ENCODE data around the gene USP12. TPM values are rescaled to one million over a fixed set of nuclear protein-coding genes. Genes with fewer than 3 reads are reported as not detected.

Gene USP12
- total RNA-seq, 4 donors from 2014 or later: 25.9 to 57.2 (median 47.8) TPM

GRCh38 chr13:27189192-27189591, 17.6 kb upstream of the USP12 start:
- H3K4me1 ChIP-seq: no peaks in the 10 kb centered on the region
- intact Hi-C loops (cut with DNase I; ENCODE audit: low total_unique reads) (no loop called here), in situ Hi-C loops (cut with MboI; ENCODE audit: low pct_ligation_motif_present in 1 of 4, low pct_unique_long_range_greater_than_20kb in 1 of 4, low sequenced_read_pairs in 3 of 4) (no loop called here)
- H3K27ac ChIP-seq: no peak overlapping the region
- no peaks in the 10 kb centered on the region for H3K36me3 ChIP-seq
- no peaks in the 10 kb centered on the region for H3K9me3 ChIP-seq
- H3K4me3 ChIP-seq: no peak overlapping the region
- no peak for DNase-seq
- H3K27me3 ChIP-seq: no peaks in the 10 kb centered on the region
- TF ChIP-seq POLR2A (IDR thresholded peaks at IDR 0.05) (no peak), EP300 (IDR thresholded peaks at IDR 0.05; ENCODE audit: low read depth) (no peak), POLR2AphosphoS5 (IDR thresholded peaks at IDR 0.05) (no peak), CTCF (IDR thresholded peaks at IDR 0.05) (no peak)

- DNase-seq: no peak
- H3K27me3 ChIP-seq: no peaks in the 10 kb centered on the region
- no peaks in the 10 kb centered on the region for H3K9me3 ChIP-seq
- intact Hi-C loops (cut with DNase I; ENCODE audit: low total_unique reads) (no loop called here), in situ Hi-C loops (cut with MboI; ENCODE audit: low pct_ligation_motif_present in 1 of 4, low pct_unique_long_range_greater_than_20kb in 1 of 4, low sequenced_read_pairs in 3 of 4) (no loop called here)
- TF ChIP-seq POLR2A (IDR thresholded peaks at IDR 0.05) (no peak), EP300 (IDR thresholded peaks at IDR 0.05; ENCODE audit: low read depth) (no peak), CTCF (IDR thresholded peaks at IDR 0.05) (no peak), POLR2AphosphoS5 (IDR thresholded peaks at IDR 0.05) (no peak)
- 57 to 60% methylated on average over 4 of the region's 4 CpGs for WGBS, 2 donors (ENCODE audit: low coverage in 1 of 2)
- H3K4me1 ChIP-seq: no peaks in the 10 kb centered on the region
- no peak overlapping the region for H3K27ac ChIP-seq
- H3K36me3 ChIP-seq: no peaks in the 10 kb centered on the region
- H3K4me3 ChIP-seq: no peak overlapping the region
These were observed 16.6 kb upstream of the USP12 start for GRCh38 chr13:27188239-27188638.

GRCh38 chr13:27186295-27186694, 14.7 kb upstream of the USP12 start:
- in situ Hi-C loops (cut with MboI; ENCODE audit: low pct_ligation_motif_present in 1 of 4, low pct_unique_long_range_greater_than_20kb in 1 of 4, low sequenced_read_pairs in 3 of 4): no loop called here
- H3K4me3 ChIP-seq: no peak overlapping the region
- intact Hi-C loops (cut with DNase I; ENCODE audit: low total_unique reads): no loop called here
- H3K27ac ChIP-seq: no peak overlapping the region
- no peak for DNase-seq
- no peaks in the 10 kb centered on the region for H3K36me3 ChIP-seq
- H3K9me3 ChIP-seq: no peaks in the 10 kb centered on the region
- no peak for TF ChIP-seq EP300 (IDR thresholded peaks at IDR 0.05; ENCODE audit: low read depth)
- 71 to 78% methylated on average over 5 of the region's 5 CpGs for WGBS, 2 donors (ENCODE audit: low coverage in 1 of 2)
- H3K4me1 ChIP-seq: no peaks in the 10 kb centered on the region
- H3K27me3 ChIP-seq: no peaks in the 10 kb centered on the region

- Histone ChIP-seq H3K4me3 (no peak overlapping the region), H3K4me1 (no peaks in the 10 kb centered on the region), H3K36me3 (no peaks in the 10 kb centered on the region), H3K27ac (no peak overlapping the region), H3K9me3 (no peaks in the 10 kb centered on the region), H3K27me3 (no peaks in the 10 kb centered on the region)
- TF ChIP-seq EP300 (IDR thresholded peaks at IDR 0.05; ENCODE audit: low read depth) (no peak), POLR2AphosphoS5 (IDR thresholded peaks at IDR 0.05) (no peak), CTCF (IDR thresholded peaks at IDR 0.05) (no peak), POLR2A (IDR thresholded peaks at IDR 0.05) (no peak)
- no peak for DNase-seq
- intact Hi-C loops (cut with DNase I; ENCODE audit: low total_unique reads): no loop called here
- WGBS, 2 donors (ENCODE audit: low coverage in 1 of 2): 80% methylated on average over 2 to 9 of the region's 9 CpGs
- in situ Hi-C loops (cut with MboI; ENCODE audit: low pct_ligation_motif_present in 1 of 4, low pct_unique_long_range_greater_than_20kb in 1 of 4, low sequenced_read_pairs in 3 of 4): no loop called here
These were observed 12.0 kb upstream of the USP12 start for GRCh38 chr13:27183561-27184147.
